GM21360 (cell line): Measurements from ENCODE around the gene SPDYE1.

Experiments used
- ATAC-seq: cut with Tn5 transposase; IDR thresholded peaks from one replicate; pipeline ENCODE4 v1.9.1; 2021; ENCODE audit warnings: mild to moderate bottlenecking, moderate library complexity; ENCODE audit not compliant: unreplicated experiment

Gene SPDYE1

DNA sequence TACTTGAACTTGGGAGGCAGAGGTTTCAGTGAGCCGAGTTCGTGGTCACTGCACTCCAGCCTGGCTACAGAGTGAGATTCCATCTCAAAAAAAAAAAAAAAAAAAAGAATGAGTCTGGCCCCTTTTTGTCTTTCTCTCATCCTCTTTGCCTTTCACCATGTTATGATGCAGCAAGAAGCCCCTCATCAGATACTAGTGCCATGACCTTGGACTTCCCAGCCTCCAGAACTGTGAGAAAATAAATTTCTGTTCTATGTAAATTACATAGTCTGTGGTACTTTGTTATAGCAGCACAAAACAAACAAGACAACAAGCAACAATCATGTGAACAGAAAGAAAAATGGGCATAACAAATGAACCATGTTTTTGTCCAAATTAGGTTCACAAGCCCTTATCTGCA, 44.5 kb downstream of the SPDYE1 start:
- no peak for ATAC-seq

DNA sequence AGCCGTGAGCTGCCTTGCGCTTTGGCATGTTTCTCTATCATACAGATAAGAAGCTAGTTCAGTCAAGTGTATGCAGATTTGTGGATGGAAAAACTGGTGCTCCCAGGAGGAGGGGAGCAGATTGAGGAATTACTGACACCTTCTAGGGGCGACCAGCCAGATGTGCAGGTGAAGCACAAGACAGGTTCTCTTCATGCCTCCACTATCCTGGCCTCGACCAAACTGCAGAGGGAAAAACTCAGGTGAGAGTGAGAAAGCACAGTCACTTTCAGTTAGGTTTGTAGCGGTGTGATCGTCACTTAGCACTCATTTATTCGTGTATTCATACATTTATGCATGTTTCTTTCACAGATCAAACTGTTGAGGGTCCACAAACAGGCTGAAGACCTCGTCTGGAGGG, 46.2 kb downstream of the SPDYE1 start:
- no peak for ATAC-seq

DNA sequence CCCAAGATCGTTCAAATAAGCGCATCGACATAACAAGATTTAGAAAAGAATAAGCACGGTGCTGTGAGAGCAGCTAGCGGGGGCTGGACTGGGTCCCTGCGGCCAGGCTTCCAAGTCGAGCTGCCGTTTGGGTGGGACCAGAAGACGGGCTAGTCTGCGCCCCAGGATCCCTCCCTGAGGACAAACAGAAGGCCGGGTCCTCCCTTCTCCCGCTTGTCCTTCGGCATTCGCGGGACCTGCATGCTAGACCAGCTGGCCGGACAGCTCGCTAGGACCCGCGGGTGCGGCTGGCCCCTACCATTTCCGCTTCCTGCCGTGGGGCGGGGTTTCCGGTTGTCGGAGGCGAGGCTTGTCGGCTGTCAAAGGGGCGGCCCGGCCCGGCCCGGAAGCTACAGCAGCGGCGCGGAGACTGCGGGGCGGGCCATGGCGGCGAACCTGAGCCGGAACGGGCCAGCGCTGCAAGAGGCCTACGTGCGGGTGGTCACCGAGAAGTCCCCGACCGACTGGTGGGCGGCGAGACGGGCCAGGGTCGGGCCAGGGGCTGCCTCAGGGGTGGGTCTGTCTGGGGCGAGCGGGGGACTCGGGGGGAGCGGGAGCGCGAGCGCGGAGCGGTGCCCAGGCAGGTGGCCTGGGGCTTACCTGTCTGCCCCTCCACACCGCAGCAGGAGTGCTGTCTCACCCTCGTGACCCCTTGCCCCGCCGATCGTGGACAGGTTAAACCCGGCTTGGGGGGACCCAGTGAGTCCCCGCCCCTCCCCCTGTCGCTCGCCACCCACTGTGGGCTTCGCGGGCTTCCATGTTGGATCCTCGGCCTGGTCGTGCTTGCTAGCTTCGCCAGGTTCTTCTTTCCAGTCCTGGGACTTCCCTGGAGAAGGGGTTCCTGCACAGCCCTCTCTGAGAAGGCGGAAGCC, 46.9 kb downstream of the SPDYE1 start, which contains the start of gene DBNL:
Gene DBNL (plus strand): TSS at position 388 of the 911 bp plus-strand sequence. CDS start 36 bp downstream, at position 424.
- ATAC-seq = peak; percentile 48

GRCh38 chr7:44045226-44046014, 47.7 kb downstream of the SPDYE1 start:
- ATAC-seq = peak; percentile 4

DNA sequence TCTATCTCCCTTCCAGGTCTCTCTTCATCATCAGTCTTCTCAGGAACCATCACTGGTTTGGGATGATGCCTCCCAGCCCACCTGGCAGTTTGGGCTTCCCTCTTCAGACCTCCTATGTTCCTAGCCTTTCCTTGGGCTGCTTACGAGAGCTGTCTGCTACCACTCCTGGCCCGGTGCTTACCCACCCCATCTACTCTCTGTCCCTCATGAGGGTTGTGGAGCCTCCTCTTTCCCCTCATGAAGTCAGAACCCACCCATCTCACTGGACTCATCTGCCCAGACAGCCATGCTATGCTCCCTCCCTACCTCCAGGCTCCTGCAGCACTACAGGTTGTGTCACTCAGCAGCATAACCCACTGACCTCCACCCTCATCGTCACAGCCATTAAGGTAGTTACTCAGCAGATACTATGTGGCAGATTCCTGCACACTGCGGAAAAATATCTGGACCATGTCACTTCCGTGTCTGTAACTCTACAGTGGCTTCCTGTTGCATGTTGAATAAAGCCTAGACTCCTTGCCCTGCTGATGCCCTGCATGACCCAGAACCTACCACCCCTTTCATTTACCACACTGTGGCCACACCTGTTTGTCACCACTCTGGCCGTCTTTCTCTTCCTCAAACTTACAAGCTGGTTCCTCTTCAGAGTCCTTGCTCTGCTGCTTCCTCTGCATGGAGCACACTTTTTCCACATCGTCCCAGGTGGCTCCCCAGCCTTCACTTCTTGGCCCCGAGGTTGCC, 48.8 kb downstream of the SPDYE1 start:
- peak; percentile 42 for ATAC-seq

DNA sequence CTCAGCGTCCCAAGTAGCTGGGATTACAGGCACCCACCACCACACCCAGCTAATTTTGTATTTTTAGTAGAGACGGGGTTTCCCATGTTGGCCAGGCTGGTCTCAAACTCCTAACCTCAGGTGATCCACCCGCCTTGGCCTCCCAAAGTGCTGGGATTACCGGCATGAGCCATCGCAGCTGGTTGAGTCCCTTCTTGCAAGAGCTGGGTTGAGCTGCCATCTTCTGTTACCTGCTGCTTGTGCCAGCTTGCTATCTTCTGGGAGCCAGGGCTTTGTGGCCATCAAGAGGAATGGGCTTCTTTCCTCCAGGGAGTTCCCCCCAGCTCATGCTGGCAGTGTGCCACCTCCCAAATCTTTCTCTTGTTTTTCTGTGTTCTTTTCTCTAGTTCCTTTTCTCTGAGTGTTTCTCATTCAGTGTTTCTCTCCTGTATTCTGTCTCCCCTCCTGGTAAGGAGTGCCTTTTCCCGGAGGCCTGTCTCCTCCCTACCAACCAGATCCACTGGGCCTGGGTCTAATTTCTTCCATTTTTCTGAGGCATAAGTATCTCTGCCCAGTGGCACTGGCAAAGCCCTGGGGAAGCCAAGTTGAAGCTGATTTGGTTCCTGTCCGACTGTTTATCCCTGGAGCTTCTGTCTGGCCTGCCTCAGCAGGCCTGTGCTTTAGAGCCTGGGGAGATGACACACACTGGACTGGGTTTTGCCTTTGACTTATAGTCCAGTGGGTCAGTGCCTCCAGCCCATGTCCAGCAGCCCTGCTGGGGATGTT, 50.5 kb downstream of the SPDYE1 start:
- ATAC-seq = no peak

DNA sequence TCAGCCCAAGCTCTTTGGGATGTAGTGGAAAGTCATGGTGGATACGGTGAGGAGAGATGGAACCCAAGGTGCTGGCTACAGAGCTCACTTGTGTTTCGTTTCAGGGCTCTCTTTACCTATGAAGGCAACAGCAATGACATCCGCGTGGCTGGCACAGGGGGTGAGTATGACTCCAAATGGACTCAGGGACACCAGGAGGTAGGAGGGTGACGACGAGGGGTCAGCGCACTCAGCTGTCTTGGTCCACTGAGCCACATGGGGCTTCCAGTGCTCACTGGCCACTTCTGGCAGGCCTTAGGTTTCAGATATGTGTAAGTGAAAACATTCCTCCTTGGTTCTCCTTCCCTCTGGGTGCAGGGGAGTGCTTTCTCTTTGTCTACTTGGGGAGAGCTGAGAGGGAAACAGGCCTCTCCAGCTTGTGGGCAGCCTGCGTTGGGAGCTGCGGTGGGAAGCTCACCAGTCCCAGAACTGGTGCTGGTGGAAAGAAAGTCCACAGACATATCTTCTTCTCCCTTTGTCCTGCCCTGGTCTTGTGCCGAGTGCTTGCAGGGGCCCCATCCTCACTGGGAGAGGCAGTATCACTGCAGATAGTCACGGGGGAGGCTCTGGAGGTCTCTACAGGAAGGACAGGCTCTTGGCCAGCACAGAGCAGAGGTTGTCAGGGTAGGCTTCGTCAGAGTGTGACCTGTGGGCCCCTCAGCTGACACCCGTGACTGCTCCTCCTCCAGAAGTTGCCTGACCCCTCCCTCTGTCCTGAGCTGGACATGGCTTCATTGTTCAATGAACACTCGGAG, 52.6 kb downstream of the SPDYE1 start:
- ATAC-seq = no peak

- ATAC-seq = no peak
These were observed 53.3 kb downstream of the SPDYE1 start for GRCh38 chr7:44050915-44051560.

DNA sequence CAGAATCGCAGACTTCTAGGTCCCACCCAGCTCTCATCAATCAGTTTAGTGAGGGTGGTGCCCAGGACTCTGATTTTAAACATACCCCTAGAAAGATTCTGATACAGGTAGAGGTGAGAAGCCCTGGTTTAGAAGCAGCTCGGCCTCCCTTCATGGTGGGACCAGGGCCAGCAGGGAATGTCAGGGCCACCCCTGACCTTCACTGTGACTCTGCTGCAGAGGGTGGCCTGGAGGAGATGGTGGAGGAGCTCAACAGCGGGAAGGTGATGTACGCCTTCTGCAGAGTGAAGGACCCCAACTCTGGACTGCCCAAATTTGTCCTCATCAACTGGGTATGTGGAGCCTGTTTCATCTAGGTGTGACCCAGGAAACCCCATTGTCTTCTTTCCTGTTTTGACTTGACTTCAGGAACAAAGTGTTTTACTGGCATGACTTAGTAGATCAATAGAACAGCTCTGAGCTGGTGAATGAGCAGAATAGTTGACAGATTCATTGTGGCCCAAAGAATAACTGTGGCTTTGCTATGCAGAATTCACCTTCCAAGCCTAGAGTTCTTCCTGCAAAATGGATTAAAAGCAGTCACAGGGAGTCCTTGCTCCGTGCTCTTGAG, 54.0 kb downstream of the SPDYE1 start:
- no peak for ATAC-seq

GRCh38 chr7:44052771-44053365, 55.2 kb downstream of the SPDYE1 start:
- ATAC-seq = no peak

- no peak for ATAC-seq
These were observed 59.0 kb downstream of the SPDYE1 start for GRCh38 chr7:44056681-44057080.

GRCh38 chr7:44057181-44057848, 59.6 kb downstream of the SPDYE1 start:
- ATAC-seq = no peak

- ATAC-seq = no peak
These were observed 60.4 kb downstream of the SPDYE1 start for GRCh38 chr7:44057849-44058758.

DNA sequence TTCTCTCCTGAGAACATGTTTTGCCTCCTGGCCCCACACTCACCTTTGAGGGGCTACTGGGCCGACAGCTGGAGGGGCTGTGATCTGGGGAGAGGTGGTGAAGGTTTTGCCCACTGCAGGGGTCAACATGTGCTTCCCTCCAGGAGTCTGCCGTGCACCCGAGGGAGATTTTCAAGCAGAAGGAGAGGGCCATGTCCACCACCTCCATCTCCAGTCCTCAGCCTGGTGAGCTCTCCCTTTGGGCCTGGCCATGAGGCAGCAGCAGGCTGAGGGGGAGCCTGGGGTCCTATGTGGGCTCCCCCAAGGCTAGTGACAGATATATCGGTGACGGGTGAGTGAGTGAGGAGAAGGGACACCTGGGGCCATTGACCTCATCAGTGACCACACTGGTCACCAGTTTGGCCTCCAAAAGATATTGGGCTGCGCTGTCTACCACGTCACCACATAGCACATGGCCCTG, 61.1 kb downstream of the SPDYE1 start:
- no peak for ATAC-seq

DNA sequence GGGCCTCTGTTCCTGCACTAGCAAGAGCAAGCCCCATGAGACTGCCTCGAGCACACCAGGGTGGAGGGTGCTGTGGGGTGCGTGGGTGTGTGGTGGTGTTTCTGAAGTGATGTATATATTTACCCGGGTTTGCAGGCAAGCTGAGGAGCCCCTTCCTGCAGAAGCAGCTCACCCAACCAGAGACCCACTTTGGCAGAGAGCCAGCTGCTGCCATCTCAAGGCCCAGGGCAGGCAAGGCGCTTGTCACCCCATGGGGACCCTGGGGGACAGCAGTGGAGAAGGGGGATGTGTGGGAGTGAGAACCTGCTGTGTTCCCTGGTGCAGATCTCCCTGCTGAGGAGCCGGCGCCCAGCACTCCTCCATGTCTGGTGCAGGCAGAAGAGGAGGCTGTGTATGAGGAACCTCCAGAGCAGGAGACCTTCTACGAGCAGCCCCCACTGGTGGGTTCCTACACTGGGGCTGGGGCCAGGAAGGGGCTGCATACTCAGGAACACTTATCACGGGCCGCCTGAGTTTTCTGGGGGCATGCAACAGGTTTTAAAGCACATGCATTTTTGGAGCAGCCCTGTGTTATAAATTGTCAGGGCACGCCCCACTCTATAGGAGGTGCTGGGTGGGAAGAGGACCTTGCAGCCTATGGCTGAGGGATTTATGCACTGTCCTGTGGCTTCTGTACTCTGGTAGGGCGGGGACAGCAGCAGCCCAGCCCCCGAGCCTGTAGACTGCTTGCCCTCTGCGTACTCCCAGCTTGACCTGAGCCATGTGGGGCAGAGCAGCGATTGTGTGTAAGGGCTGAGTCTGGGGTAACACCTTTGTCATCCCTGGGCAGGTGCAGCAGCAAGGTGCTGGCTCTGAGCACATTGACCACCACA, 61.8 kb downstream of the SPDYE1 start:
- peak; percentile 60 for ATAC-seq
